Measurements from ENCODE around the gene BCKDK.
A peak's percentile ranks its signal among the peaks of the same experiment; 100 is the strongest.
"Not testable (repeated sequence)": the region's sequence is repeated elsewhere in the genome, so short reads cannot be mapped to it uniquely, and the experiment has no call there.

Gene BCKDK

GRCh38 chr16:31150976-31151375 is 42.8 kb downstream of the BCKDK start:
- in situ Hi-C loops (cut with MboI; ENCODE audit: low pct_unique_long_range_greater_than_20kb, low sequenced_read_pairs): not testable (repeated sequence)
- DNase-seq: peak; percentile 51

GRCh38 chr16:31157136-31157535 is 49.0 kb downstream of the BCKDK start:
- in situ Hi-C loops (cut with MboI; ENCODE audit: low pct_unique_long_range_greater_than_20kb, low sequenced_read_pairs): no loop called here

More at GRCh38 chr16:31157136-31157535, 49.0 kb downstream of the BCKDK start:
- DNase-seq: peak; percentile 71

All from KBM-7 (cell line).